Measurements from ENCODE around the gene UVRAG.
A peak's percentile ranks its signal among the peaks of the same experiment; 100 is the strongest.

UVRAG gene

DNA sequence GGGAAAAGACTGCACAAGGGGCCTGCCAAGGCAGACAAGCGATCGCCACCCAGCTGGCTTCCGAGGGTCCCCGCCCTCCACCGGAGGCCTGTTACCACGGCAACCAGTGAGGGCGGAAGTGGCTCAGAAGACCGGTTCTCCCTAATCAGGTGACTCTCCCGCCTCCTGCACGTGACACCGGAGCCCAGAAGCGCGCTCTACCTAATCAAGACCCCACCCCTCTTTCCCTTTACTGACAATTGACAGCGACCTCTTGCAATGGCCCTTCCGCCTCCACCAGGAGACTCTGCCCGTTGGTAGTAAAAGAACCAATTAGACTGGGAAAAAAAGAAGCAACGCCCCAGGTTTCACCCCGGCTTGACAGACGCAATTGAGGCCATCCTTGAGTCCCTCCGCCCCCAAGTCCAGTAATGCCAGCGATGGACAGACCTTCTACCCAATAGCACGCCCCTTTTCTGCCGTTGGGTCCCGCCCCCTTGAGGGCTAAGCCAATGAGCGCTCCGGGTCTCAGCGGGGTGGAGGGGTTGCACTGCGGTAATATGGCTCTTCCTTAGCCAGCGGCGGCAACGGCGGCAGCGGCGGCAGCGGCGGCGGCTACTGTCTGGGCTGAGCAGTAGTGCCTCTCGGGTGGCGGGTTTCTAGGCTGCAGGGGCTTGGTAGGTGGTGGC, at the start of gene UVRAG:
UVRAG (plus strand) TSS at position 534 of the 668 bp plus-strand sequence. CDS start 198 bp downstream, outside the sequence.
- DNase-seq (ENCODE audit: low spot score): peak; percentile 97

DNA sequence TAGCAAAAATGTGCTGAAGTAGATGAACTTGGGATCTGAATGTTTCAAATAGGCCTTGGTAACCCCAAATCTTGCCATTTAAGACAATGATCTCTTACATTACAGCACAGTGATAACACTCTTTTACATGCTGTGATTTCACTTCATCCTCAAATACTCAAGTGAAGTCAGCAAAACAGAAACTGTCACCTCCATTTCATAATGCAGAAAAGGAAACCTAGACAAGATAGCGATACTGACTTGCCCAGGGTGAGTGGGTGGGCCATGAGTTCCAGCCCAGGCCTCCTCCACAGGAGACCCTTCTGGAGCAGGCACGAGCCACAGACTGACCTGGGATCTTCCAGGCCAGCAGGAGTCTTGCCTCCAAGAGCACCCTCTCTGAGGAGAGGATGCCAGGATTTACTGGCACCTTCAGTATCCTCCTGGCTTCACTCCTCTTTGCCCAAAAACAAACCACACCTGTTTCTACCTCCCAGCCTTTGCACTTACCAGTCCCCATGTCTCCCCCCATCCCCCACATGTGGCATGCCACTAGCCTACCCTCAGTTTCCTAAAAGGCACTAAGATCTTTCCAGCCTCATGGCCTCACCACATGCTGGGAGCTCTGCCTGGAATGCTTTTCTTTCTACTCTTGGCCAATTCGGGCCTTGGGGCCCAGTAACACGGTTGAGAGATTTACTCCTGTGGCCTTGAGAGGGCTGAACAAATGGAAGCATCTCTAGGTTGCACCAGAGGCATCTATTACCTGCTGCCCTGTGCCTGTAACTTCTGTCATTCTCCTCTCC, 48.4 kb upstream of the UVRAG start:
- no peak for DNase-seq (ENCODE audit: low spot score)

DNA sequence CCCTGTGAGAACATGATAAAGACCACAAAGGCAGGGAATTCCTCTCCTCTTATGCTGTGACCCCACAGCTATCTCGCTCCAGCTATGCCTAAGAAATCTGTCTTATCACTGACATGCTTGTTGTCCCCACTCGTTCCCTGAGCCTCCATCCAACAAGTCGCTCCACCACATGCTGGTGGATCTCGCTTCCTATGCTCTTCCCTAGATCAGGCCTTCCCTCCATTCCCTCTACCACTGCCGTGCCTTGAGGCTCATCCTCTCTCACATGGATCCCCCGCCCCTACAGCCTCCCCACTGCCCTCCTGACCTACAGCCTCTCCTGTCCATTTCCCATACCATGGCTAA, 47.8 kb upstream of the UVRAG start:
- DNase-seq (ENCODE audit: low spot score): no peak

DNA sequence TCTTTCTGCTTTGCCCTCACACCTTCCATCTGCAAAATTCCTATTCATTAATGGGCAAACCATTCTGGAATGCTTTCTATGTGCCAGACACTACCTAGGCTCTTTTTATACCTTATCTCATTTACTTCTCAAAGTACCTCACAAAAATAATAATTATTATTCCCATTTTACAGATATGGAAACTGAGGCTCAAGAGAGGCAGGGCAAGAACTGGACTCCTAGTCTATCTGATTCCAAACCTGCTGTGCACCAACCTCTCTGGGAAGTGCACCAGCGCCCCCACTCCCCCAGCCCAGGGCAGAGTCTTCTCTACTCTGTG, 47.3 kb upstream of the UVRAG start:
- no peak for DNase-seq (ENCODE audit: low spot score)

DNA sequence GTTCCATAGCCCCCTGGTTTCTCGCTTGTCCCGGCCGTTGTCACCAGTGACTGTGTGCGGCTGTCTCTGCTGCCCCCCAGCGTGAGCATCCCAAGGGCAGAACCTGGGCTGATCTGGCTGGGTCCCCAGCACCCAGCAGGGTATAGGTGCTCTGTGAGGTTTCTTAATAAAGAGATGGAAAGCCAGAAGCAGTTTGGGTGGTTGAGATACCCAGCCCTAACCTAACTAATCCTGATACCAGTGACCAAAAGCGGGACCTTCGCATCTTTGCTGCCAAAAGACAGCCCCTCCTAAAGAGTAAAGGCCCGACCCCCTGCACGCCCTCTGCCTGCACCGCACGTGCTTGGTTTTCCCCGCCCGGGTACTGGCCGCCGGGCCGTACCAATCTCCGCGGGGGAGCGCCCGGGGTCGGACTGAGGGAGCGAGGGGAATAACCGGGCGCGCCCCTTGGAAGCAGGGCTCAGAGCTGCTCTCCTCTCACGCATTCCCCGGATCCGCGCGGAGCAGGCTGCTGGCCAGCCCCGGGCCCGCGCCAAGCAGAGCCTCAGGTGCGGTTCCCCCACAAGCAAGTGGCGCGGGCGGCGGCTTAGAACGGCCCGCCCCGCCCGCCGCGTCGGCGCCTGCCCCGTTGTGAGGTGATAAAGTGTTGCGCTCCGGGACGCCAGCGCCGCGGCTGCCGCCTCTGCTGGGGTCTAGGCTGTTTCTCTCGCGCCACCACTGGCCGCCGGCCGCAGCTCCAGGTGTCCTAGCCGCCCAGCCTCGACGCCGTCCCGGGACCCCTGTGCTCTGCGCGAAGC, 46.7 kb upstream of the UVRAG start, which contains the start of gene DGAT2:
DGAT2 (plus strand) TSS at position 667 of the 797 bp plus-strand sequence. CDS start 214 bp downstream, outside the sequence.
- peak; percentile 55 for DNase-seq (ENCODE audit: low spot score)

DNA sequence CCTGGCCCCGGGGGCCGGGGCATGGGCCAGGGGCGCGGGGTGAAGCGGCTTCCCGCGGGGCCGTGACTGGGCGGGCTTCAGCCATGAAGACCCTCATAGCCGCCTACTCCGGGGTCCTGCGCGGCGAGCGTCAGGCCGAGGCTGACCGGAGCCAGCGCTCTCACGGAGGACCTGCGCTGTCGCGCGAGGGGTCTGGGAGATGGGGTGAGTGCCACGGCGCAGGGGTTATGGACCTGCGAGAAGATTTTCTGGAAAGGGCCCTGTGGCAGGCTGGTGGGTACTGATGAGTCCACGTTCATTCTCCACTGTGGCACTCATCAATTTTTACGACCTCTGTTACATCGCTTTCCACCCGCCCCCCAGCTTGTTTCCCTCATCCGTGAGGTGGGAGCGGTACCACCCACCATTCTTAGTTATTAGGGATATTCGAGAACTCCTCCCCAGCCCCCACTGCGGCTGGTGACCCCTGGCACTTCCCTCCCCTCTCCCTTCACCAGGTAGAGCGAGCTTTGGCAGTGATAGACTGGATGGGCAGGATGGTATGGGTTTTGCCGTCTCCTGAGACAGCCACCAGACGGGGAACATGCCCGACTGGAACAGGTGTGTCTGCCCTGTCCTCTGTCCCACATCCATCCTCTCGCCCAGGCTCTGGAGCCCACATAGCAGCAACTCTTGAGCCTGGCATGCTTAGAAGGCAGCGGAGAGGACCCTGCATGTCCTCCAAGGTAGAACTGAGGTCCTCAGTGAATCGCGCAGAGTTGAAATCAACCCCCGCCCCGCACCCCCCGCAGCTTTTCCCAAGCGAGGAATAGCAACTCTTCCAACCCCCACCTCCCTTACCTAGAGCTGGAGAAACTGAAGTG, 45.9 kb upstream of the UVRAG start:
- DNase-seq (ENCODE audit: low spot score): no peak

DNA sequence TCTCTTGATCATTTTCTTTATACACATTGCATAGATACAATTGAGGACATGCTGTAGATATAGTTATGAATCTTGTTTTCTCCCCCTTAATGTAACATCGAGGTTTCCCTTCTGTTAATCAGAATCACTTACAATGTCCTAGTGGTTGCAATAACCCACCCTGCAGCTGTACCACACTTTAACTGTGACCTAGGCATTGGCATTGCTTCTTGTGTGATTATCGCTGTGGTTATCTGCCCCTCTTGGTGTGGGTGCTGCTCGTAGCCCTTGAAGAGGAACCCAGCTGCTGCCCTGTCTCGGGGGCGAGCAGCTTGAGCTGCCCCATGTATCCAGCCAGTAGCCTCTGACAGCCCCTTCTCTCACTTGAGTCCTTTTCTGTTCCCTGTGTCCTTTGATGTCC, 44.9 kb upstream of the UVRAG start:
- no peak for DNase-seq (ENCODE audit: low spot score)

DNA sequence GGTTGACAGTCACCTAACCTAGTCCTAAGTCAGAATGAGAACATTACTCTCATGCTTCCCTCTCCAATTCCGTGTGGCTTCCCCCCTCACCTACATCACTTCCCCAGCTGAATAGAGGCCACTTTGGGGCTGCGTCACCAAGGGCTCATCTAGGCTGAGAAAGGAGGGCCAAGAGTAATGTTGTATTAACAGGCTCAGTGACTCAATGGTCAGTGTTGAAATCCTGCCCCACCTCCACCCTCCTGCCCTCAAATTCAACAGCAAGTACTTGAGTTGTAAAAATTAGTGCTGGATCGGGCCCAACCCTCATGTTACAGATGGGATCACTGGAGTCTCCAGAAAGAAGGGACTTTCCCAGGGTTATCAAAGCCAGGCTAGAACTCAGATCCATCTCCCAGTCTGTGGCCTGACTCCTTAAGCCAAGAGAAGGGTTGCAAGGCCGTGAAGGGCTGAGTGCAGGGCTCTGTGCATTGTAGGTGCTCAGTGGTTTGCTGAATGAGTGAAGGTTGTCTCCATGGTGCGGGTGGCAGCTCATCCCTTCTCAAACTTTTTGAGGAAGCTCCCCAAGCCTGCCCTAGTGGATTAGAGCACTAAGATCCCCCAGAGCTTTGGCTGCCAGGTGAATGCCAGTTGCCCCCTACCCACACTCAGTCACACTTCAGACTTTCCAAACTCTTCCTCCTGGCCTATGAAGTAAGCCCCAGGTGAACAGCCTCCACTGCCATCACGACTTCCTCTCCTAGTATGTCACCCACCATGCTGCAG, 43.2 kb upstream of the UVRAG start:
- DNase-seq (ENCODE audit: low spot score): no peak

DNA sequence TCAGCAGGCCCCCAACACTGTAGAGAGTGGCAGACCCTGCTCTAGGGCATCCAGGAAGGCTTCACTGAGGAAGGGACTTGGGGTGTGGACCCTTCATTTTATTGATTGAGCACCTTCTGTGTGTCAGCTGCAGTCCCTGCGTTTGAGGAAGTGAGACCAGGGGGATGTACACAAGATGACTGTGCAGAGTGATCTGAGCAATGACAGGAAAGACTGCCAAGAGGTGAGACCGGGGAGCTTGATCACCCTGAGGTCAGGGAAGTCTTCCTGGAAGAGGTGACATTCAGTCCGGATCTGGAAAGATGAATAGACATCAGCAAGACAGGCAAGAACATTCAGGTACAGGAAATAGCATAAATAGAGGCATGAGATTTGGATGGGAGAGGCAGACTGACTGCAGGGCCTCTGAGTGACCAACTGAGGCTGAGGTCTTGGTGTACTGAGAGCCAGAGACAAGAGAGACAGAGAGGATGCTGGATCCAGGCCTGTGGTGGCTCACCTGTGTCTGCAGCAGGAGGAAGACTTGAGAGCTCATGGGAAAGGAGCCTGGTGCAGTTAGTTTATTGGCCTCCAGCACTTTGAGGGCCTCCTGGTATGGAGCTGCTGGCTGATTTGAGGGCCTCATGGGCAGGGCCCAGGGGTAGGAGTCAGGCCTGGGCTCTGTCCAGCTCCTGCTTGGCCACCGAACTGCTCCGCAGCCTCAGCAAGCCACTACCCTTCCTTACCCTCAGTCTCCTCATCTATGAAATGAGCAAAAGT, 41.2 kb upstream of the UVRAG start:
- DNase-seq (ENCODE audit: low spot score): no peak

DNA sequence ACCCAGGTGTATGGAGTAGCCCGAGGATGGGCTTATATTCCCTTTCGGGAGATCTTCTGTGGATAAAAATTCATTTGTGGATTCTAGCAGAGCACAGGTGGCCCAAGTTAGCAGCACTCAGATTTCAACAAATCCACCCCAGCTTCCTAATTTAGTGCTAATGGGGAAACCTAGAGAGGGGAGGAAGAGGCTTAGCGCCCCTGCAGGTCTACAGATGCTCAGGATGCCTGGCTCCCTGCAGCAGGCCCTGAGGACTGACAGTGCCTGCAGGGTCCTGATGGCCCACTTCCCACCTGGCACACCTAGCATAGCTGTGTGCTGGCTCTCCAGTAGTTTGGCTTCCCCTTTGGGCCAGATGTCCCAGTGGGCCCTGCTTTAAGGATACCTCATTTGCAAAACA, 40.0 kb upstream of the UVRAG start:
- no peak for DNase-seq (ENCODE audit: low spot score)

DNA sequence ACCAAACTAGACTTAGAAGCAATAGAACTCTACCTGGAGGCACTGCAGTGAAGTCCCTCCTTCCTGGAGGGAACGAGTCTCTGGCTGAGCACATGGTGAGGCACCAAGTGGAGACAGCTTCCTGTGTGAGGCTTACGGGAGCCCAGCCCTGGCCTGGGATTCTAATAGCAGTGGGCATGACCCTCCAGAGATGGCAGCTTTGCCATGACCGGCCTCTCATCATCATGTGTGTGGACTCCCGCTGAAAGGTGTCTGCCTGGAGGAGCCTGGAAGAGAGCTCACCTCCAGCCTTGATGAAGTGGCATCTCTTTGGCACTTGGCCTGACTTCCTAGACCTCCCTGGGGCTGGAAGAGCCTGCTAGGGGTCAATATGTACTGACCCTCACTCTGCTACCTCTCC, 38.5 kb upstream of the UVRAG start:
- DNase-seq (ENCODE audit: low spot score): no peak

DNA sequence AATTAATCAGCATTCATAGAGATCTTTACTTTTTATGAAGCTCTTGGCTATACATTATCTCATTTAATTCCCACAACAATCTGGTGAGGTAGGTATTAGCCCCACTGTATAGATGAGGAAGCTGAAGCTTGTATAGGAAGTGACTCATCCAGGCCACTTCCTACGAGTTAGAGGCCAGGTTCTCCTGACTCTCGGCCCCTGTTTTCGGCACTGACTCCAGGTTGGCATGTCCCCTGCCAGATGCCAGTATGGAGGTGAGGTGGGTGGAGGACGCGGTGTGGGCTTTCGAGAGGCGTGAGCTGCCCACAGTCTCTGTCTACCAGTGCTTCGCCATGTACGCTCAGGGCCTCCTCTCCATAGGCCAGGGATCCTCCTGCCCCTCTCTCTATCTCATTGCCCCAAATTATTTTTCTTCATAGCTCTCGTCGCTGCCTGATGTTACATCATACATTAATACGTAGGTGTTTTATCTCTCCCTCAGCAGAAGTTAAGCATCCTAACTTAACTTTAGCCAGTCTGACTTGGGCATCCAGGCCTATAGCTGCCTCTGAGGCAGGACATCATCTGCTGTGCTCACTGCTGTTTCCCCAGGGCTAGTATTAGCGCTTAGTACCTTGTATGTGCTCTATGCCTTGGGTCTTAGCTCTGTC, 37.4 kb upstream of the UVRAG start:
- no peak for DNase-seq (ENCODE audit: low spot score)

DNA sequence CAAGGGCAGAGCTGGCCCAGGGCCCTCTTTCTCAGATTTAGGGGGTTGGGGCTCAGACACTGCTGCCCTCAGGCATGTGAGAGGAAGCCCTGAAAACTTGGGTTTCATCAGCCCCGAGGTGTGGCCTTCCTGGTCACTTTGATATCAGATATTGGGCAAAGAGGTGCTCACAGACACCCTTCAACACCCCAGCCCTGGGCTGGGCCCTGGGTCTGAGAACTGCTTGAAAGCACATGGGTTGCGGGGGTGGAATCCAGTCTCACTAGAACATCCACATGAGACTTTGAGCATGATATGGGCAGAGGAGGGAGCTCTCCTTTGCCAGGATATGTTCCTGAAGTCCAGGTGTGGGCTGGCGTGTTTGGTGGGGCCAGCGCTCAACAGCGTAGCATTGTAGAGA, 36.0 kb upstream of the UVRAG start:
- DNase-seq (ENCODE audit: low spot score): no peak

DNA sequence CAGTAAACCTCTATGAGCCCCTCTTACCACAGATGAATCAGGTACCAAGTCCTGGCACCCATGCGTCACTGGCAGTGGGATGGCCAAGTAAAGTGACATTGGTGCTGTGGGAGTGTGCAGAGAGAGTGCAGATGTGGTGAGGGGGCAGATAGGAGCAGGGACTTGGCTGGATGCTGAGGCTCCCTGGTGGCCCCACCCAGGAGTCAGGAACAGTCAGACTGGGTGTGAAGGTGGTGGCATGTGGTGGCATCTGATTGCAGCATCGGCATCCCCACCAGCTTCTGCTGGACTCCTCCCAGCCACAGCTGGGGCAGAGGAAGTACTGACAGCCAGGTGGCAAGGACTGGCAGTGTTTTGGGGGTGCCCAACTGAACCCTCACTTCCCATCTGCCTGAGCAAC, 35.0 kb upstream of the UVRAG start:
- DNase-seq (ENCODE audit: low spot score): no peak

DNA sequence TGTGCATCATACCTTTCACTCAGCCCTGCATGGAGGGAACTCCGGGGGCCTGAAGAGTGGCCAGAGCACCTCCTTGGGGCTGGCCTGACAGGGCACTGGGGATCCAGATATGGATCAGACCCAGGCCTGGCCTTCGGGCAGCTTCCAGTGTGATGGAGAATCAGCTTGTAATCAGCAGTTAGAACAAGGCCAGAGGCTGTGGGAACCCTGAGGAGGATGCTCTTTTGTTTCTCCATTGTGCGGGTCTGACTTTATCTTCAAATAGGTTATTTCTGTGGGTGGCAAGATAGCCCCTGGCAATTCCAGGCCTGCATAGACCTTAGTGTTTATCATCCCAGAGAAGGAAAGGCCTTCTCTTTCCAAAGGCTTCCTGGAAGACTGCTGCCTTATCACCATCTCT, 34.1 kb upstream of the UVRAG start:
- no peak for DNase-seq (ENCODE audit: low spot score)

DNA sequence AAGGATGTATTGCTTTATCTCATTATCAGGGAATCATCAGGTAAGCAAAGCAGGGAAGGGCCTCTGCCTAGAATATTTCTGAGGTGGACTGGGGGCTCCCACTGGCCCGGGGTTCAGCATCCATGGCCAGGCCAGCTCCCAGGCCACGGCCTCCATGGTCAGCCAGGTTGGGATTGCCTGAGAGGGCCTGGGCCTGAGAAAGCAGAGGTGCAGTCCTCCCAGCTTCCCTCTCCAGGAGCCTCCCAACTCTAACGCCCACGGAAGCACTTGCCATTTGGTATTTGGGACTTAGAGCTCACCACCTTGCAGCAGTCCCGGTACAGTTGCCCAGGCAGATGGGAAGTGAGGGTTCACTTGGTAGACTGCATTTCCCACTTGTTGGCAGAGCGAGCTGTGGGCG, 33.7 kb upstream of the UVRAG start:
- DNase-seq (ENCODE audit: low spot score): no peak

DNA sequence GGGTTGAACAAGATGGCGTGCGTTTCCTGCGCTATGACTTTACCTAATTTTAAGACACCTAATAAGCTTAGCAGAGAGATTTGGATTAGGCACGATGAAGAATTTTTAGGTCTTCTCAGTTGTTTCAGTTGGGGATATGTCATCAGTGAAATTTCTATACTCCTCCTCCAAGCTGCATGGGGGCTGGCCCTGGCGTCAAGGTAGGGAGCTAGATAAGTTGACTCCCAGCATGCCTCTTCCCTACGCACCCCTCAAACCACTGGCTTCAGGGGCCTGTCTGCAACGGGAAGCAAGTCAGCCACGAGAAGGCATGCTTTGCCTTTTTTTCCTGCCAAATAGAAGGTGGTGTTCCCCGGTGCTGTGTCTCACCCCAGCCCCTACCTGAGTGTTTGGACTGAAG, 33.2 kb upstream of the UVRAG start:
- DNase-seq (ENCODE audit: low spot score): no peak

DNA sequence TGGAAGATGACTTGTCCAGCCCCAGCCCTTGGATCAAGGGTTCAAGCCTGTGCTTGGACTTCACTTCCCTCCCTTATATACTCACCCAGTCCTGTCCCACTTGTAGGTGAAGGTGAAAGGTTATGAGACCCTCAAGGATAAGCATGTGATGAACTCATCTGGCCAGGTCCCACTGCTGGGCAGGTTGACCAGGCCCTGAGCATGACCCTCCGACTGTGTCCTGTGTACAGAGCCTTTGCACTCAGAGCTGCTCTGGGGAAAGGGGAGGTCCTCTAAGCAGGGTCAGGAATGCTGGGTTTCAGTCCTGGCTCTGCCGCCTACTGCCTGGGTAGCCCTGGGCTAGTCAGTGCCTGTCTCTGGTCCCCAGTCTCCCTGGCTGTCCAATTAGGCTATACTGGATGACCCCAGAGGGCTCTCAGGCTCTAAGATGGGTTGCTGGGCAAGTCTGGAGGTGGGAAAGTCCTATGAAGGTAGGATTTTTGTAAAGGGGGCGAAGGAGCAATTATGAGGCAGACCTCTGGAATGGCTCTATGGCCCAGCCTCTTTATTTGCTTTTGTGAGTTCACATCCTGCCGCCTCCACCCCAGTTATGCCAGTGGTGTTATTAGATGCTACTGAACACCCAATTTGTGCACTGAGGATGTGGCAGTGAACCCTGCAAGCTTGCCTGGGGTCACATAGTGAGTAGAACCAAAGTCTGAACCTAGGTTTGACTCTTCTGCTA, 32.3 kb upstream of the UVRAG start:
- DNase-seq (ENCODE audit: low spot score): no peak

DNA sequence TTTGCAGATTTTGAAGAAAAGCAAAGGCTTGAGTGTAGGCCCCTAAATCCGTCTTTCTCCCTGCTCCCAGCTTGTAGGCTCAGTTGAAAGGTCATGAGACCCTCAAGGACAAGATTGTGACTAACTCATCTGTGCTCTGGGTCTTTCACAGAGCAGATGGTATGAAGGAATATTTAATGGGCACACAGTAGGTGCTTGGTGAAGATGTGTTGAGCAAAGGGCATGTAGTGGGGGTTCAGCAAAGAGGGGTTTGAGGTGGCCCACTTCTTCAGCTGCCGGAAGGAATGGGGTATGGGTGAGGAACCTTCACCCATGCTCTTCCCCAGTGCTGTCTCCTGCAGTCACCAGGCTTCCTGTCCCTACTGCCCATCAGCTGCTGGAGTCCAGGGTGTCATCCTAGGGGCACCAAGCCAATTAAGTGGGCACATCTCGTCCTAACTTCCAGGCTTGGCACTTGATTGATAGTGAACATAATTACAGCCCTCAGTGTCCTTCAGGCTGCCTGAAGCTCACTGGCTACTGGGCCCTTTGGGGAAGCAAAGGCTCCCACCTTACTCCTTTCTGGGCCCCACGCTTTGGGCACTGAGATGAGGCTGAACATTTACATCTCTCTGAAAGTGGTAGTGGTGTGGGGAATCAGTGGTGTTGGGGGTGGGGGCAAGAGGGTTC, 31.5 kb upstream of the UVRAG start:
- no peak for DNase-seq (ENCODE audit: low spot score)

Measured in CD4-positive, alpha-beta T cell treated with Interleukin-6 at 100 ng/mL for 8 hours (primary cell).